ENCODE measurements around the gene ZNF14. TPM values are rescaled to one million over a fixed set of nuclear protein-coding genes. Genes with fewer than 3 reads are reported as not detected.
A peak's percentile ranks its signal among the peaks of the same experiment; 100 is the strongest.

Gene ZNF14
- total and polyA plus RNA-seq, 2 of the 13 experiments (the other 11 are each of a cell fraction or from before 2014, with no cell fraction given) = 1.9 to 6.2 TPM

DNA sequence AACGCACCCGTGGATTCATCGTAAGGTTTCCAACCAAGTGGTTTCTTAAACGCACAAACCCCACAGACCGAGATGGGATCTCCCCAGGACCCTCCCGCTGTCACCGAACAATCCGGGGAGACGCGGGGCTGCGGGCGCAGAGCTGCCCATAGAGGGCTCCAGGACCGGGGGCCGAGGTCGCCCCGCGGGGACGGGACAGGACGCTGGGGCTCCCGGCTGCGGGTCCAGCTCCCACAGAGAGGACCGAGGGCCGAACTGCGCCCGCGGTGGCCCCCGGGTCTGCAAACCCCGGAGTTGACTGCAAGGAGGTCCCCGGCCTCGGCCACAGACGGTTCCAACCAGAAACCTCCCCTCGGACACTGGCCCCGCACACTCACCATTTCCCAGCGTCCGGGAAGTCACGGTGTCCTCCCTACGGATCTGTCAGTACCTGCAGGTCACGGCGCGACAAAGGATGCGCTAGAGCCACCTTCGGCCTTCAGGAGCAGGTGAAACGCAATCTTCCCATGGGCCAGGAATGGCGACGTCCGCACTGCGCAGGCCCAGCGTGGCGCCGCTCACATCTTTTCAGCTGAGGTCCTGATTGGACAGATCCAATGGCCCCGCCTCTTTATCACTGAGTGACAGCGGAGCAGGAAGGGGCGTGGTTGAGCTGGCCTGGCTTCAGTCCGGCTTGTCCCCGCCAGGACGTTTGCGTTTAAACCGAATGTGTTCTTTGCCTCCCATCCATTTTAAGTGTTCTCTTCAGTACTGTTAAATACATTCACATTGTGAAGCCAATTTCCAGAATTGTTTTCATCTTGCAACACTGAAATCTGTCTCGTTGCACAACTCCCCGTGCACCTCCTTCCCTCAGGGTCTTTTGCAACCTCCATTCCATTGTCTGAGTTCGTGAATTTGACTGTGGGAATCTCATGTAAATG, at the start of gene ZNF14 (continued):
- TF ChIP-seq, protein P1, sequence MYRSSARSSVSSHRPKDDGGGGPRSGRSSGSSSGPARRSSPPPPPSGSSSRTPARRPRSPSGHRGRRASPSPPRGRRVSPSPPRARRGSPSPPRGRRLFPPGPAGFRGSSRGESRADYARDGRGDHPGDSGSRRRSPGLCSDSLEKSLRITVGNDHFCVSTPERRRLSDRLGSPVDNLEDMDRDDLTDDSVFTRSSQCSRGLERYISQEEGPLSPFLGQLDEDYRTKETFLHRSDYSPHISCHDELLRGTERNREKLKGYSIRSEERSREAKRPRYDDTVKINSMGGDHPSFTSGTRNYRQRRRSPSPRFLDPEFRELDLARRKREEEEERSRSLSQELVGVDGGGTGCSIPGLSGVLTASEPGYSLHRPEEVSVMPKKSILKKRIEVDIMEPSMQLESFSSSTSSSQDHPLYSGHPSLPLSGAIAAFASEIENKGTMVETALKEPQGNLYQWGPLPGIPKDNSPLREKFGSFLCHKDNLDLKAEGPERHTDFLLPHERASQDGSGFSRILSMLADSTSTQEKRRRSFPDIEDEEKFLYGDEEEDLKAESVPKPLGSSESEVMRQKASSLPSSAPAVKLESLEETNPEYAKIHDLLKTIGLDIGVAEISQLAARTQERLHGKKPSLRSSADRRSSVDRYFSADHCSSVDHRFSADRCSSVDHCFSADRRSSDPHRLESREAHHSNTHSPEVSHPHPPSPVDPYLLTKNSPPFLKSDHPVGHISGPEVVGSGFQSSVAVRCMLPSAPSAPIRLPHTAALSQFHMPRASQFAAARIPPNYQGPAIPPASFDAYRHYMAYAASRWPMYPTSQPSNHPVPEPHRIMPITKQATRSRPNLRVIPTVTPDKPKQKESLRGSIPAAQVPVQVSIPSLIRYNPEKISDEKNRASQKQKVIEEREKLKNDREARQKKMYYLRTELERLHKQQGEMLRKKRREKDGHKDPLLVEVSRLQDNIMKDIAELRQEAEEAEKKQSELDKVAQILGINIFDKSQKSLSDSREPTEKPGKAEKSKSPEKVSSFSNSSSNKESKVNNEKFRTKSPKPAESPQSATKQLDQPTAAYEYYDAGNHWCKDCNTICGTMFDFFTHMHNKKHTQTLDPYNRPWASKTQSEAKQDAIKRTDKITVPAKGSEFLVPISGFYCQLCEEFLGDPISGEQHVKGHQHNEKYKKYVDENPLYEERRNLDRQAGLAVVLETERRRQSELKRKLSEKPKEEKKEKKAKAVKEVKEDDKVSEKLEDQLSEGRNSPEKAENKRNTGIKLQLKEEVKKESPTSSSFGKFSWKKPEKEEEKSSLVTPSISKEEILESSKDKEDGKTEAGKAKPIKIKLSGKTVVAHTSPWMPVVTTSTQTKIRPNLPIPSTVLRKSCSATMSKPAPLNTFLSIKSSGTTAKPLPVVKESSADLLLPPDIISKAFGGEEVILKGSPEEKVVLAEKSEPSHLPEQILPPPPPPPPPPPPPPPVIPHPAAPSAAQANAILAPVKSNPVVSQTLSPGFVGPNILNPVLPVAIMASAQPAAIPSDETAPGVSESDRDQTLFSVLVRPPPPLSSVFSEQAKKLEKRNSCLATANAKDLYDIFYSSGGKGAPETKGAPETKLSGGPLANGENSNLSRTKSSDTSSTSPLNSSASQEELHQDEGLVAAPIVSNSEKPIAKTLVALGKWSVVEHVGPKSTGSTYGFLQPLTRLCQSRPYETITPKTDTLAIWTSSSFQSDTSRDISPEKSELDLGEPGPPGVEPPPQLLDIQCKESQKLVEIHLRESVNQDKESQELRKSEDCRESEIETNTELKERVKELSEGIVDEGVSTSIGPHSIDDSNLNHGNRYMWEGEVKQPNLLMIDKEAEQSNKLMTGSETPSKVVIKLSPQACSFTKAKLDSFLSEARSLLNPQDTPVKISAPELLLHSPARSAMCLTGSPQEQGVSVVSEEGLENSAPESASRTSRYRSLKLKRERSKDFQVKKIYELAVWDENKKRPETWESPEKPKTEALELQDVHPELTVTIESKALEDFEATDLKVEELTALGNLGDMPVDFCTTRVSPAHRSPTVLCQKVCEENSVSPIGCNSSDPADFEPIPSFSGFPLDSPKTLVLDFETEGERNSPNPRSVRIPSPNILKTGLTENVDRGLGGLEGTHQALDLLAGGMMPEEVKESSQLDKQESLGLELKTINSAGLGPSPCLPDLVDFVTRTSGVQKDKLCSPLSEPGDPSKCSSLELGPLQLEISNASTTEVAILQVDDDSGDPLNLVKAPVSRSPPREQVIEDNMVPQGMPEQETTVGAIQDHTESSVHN (CRISPR knock-in tag; IDR thresholded peaks at IDR 0.05) = no peak
- TF ChIP-seq ZMYM4 (CRISPR knock-in tag; IDR thresholded peaks at IDR 0.05) (peak; percentile 80), DMAP1 (CRISPR knock-in tag; IDR thresholded peaks at IDR 0.05) (peak; percentile 71; the same call in 1 of the 2 replicates), ZNF451 (CRISPR knock-in tag; IDR thresholded peaks at IDR 0.05) (0 out of 2 replicates have a peak, but pooled peaks have one; percentile 44), POLR2A (IDR thresholded peaks at IDR 0.05; ENCODE audit: insufficient read depth in 1 of 2, low read depth in 2 of 2, low read length in 2 of 2) (peak; percentile 84 to 98), ZNF33A (CRISPR knock-in tag; IDR thresholded peaks at IDR 0.05; ENCODE audit: borderline replicate concordance) (no peak), ATF2 (CRISPR knock-in tag; IDR thresholded peaks at IDR 0.05) (peak; percentile 67; the same call in 1 of the 2 replicates), ZNF574 (CRISPR knock-in tag; IDR thresholded peaks at IDR 0.05) (peak; percentile 66), E2F2 (CRISPR knock-in tag; IDR thresholded peaks at IDR 0.05; ENCODE audit: borderline replicate concordance) (0 out of 2 replicates have a peak, but pooled peaks have one; percentile 29), ZNF180 (CRISPR knock-in tag; IDR thresholded peaks at IDR 0.05; ENCODE audit: borderline replicate concordance, low read depth) (no peak), ZNF326 (CRISPR knock-in tag; IDR thresholded peaks at IDR 0.05; ENCODE audit: borderline replicate concordance) (no peak)
- TF ChIP-seq, protein P2, sequence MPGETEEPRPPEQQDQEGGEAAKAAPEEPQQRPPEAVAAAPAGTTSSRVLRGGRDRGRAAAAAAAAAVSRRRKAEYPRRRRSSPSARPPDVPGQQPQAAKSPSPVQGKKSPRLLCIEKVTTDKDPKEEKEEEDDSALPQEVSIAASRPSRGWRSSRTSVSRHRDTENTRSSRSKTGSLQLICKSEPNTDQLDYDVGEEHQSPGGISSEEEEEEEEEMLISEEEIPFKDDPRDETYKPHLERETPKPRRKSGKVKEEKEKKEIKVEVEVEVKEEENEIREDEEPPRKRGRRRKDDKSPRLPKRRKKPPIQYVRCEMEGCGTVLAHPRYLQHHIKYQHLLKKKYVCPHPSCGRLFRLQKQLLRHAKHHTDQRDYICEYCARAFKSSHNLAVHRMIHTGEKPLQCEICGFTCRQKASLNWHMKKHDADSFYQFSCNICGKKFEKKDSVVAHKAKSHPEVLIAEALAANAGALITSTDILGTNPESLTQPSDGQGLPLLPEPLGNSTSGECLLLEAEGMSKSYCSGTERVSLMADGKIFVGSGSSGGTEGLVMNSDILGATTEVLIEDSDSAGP (CRISPR knock-in tag; IDR thresholded peaks at IDR 0.05; ENCODE audit: borderline replicate concordance) = peak; percentile 67; the same call in 1 of the 2 replicates
